LNCAP (cell line): Measurements from ENCODE around the gene HBS1L.

Source experiments
- TF ChIP-seq, protein P1 (sequence below): fragments of 450-650 bp; IDR thresholded peaks from 2 replicates; pipeline ENCODE4 v1.5.1; 2017; ENCODE audit warnings: mild to moderate bottlenecking

HBS1L gene

DNA sequence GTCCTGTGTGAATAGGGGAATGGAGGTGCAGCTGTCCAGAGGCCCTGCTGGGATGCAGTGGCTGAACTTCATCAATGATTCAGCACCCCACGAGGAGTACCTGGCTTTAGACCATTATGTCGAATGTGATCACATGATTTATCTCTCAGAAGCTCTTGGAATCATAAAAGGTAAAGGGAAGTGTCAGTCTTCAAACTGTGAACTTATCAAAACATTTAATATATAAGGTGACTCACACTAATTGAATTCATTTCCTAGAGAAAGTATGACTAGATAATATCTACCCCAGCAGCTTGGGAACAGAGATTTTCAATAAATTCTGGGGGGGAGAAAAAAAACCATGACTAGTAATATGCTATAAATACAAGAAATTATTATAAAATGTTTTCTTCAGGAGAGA, 134.2 kb downstream of the HBS1L start:
- TF ChIP-seq, protein P1, sequence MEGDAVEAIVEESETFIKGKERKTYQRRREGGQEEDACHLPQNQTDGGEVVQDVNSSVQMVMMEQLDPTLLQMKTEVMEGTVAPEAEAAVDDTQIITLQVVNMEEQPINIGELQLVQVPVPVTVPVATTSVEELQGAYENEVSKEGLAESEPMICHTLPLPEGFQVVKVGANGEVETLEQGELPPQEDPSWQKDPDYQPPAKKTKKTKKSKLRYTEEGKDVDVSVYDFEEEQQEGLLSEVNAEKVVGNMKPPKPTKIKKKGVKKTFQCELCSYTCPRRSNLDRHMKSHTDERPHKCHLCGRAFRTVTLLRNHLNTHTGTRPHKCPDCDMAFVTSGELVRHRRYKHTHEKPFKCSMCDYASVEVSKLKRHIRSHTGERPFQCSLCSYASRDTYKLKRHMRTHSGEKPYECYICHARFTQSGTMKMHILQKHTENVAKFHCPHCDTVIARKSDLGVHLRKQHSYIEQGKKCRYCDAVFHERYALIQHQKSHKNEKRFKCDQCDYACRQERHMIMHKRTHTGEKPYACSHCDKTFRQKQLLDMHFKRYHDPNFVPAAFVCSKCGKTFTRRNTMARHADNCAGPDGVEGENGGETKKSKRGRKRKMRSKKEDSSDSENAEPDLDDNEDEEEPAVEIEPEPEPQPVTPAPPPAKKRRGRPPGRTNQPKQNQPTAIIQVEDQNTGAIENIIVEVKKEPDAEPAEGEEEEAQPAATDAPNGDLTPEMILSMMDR: no peak

DNA sequence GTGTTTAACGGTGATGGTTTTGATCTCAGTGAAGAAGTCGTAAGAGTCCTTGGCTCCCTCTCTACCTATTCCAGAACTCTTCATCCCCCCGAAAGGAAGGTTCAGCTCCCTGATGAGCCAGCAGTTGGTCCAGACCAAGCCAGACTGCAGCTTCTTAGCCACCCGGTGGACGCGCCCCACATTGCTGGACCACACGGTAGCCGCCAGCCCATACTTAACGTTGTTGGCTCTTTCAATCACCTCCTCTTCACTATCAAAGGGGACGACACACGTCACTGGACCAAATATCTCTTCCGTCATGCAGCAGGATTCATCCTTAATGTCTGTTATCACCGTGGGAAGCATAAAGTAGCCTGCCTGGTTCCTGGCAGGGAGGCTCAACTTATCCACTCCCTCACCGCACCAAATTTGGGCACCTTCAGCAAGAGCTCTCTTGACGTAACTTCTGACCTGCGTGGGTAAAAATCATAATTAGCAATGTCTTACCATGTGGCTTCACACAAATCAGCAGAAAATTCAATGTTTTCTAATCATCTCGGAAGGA, 136.1 kb downstream of the HBS1L start:
- TF ChIP-seq, protein P1: no peak

DNA sequence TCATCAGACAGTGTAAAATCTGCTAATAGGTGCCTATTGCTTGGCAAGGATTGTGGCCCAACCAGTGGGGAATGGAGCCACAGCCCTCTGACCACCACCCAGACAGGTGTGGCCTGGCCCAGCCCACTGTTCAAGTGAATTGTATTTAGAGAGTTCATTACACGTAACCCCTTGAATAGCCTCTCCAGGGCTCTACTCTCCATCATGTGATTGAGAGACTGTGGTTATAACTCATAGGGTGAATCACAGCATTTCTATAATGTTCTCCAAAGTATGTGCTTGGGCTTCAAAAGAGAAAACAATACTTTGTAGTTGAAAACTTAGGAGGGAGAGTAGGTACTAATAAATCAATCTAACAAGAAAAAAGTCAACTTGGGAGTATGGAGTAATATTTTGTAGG, 143.1 kb downstream of the HBS1L start:
- TF ChIP-seq, protein P1: no peak

DNA sequence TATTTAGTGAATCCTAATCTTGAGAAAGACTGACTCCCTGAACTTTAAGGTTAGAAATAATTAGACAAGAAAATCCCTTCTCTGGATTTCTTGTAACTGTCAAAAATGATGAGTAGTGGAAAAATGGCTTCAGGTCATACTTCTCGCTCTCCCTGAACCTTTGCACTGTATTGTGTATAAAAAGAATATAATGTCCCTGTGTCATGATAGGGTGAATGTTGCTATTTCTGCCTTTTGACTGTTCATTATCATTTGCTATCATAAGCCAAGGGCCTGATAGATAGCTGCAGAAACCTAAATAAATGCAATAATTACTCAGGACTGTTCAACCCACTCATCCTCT, 144.1 kb downstream of the HBS1L start:
- TF ChIP-seq, protein P1: no peak
